ENCODE results near the gene BMAL1. TPM values are rescaled to one million over a fixed set of nuclear protein-coding genes. Genes with fewer than 3 reads are reported as not detected.
A peak's percentile ranks its signal among the peaks of the same experiment; 100 is the strongest.

Gene BMAL1
- total and polyA plus RNA-seq, 2 donors = 12.2 to 16.4 TPM

GRCh38 chr11:13276832-13277767, 490 bp upstream of the BMAL1 start:
- Histone ChIP-seq H3K4me3 (ENCODE audit: low read depth, low read length) (peak overlapping the region; percentile 96), H3K4me1 (ENCODE audit: insufficient read depth) (peaks cover 1% of the 10 kb centered on the region), H3K36me3 (ENCODE audit: insufficient read depth) (no peaks in the 10 kb centered on the region), H3K27ac (ENCODE audit: low read depth) (peak overlapping the region; percentile 86)
- WGBS = under 1% methylated on average over 72 of the region's 72 CpGs
- DNase-seq (ENCODE audit: extremely low spot score) = peak; percentile 82

GRCh38 chr11:13278609-13279486, 1.3 kb downstream of the BMAL1 start:
- WGBS = 12% methylated on average over 61 of the region's 61 CpGs
- H3K4me1 ChIP-seq (ENCODE audit: insufficient read depth) = peaks cover 1% of the 10 kb centered on the region
- no peak for DNase-seq (ENCODE audit: extremely low spot score)
- no peaks in the 10 kb centered on the region for H3K36me3 ChIP-seq (ENCODE audit: insufficient read depth)
- peak overlapping the region; percentile 96 for H3K4me3 ChIP-seq (ENCODE audit: low read depth, low read length)
- H3K27ac ChIP-seq (ENCODE audit: low read depth) = no peak overlapping the region

- peaks cover 1% of the 10 kb centered on the region for H3K4me1 ChIP-seq (ENCODE audit: insufficient read depth)
- no peaks in the 10 kb centered on the region for H3K36me3 ChIP-seq (ENCODE audit: insufficient read depth)
- no peak overlapping the region for H3K27ac ChIP-seq (ENCODE audit: low read depth)
- peak overlapping the region; percentile 96 for H3K4me3 ChIP-seq (ENCODE audit: low read depth, low read length)
- DNase-seq (ENCODE audit: extremely low spot score) = no peak
- WGBS = 88% methylated on average over 3 of the region's 3 CpGs
Measured at GRCh38 chr11:13279487-13279834, 1.9 kb downstream of the BMAL1 start.

- H3K36me3 ChIP-seq (ENCODE audit: insufficient read depth) = no peaks in the 10 kb centered on the region
- no peak overlapping the region for H3K4me3 ChIP-seq (ENCODE audit: low read depth, low read length)
- H3K27ac ChIP-seq (ENCODE audit: low read depth) = no peak overlapping the region
- WGBS = 76% methylated on average over 3 of the region's 3 CpGs
- peaks cover 1% of the 10 kb centered on the region for H3K4me1 ChIP-seq (ENCODE audit: insufficient read depth)
- no peak for DNase-seq (ENCODE audit: extremely low spot score)
Measured at GRCh38 chr11:13280092-13280722, 2.6 kb downstream of the BMAL1 start.

- Histone ChIP-seq H3K4me3 (ENCODE audit: low read depth, low read length) (no peak overlapping the region), H3K36me3 (ENCODE audit: insufficient read depth) (no peaks in the 10 kb centered on the region), H3K27ac (ENCODE audit: low read depth) (no peak overlapping the region), H3K4me1 (ENCODE audit: insufficient read depth) (peaks cover 1% of the 10 kb centered on the region)
- no peak for DNase-seq (ENCODE audit: extremely low spot score)
- WGBS = 82% methylated on average over 3 of the region's 3 CpGs
Measured at GRCh38 chr11:13280777-13281176, 3.2 kb downstream of the BMAL1 start.

- H3K4me3 ChIP-seq (ENCODE audit: low read depth, low read length) = no peak overlapping the region
- H3K27ac ChIP-seq (ENCODE audit: low read depth) = no peak overlapping the region
- no peak for DNase-seq (ENCODE audit: extremely low spot score)
- 70% methylated on average over 4 of the region's 4 CpGs for WGBS
- H3K4me1 ChIP-seq (ENCODE audit: insufficient read depth) = peaks cover 1% of the 10 kb centered on the region
- H3K36me3 ChIP-seq (ENCODE audit: insufficient read depth) = no peaks in the 10 kb centered on the region
Measured at GRCh38 chr11:13283636-13284035, 6.0 kb downstream of the BMAL1 start.

GRCh38 chr11:13284776-13285588, 7.4 kb downstream of the BMAL1 start:
- Histone ChIP-seq H3K27ac (ENCODE audit: low read depth) (no peak overlapping the region), H3K36me3 (ENCODE audit: insufficient read depth) (no peaks in the 10 kb centered on the region), H3K4me1 (ENCODE audit: insufficient read depth) (peaks cover 1% of the 10 kb centered on the region), H3K4me3 (ENCODE audit: low read depth, low read length) (no peak overlapping the region)
- DNase-seq (ENCODE audit: extremely low spot score) = no peak
- 85% methylated on average over 11 of the region's 11 CpGs for WGBS

GRCh38 chr11:13286279-13286821, 8.8 kb downstream of the BMAL1 start:
- 65% methylated on average over 2 of the region's 2 CpGs for WGBS
- H3K4me3 ChIP-seq (ENCODE audit: low read depth, low read length) = no peak overlapping the region
- no peaks in the 10 kb centered on the region for H3K36me3 ChIP-seq (ENCODE audit: insufficient read depth)
- H3K4me1 ChIP-seq (ENCODE audit: insufficient read depth) = no peaks in the 10 kb centered on the region
- no peak overlapping the region for H3K27ac ChIP-seq (ENCODE audit: low read depth)
- DNase-seq (ENCODE audit: extremely low spot score) = no peak

GRCh38 chr11:13287036-13287435, 9.4 kb downstream of the BMAL1 start:
- DNase-seq (ENCODE audit: extremely low spot score) = no peak
- WGBS = 88% methylated on average over 3 of the region's 3 CpGs
- Histone ChIP-seq H3K4me3 (ENCODE audit: low read depth, low read length) (no peak overlapping the region), H3K36me3 (ENCODE audit: insufficient read depth) (no peaks in the 10 kb centered on the region), H3K4me1 (ENCODE audit: insufficient read depth) (no peaks in the 10 kb centered on the region), H3K27ac (ENCODE audit: low read depth) (no peak overlapping the region)

- 83% methylated on average over 1 of the region's 1 CpG for WGBS
- Histone ChIP-seq H3K4me1 (ENCODE audit: insufficient read depth) (no peaks in the 10 kb centered on the region), H3K27ac (ENCODE audit: low read depth) (no peak overlapping the region), H3K4me3 (ENCODE audit: low read depth, low read length) (no peak overlapping the region), H3K36me3 (ENCODE audit: insufficient read depth) (no peaks in the 10 kb centered on the region)
- no peak for DNase-seq (ENCODE audit: extremely low spot score)
Measured at GRCh38 chr11:13287681-13288080, 10.1 kb downstream of the BMAL1 start.

- Histone ChIP-seq H3K4me3 (ENCODE audit: low read depth, low read length) (no peak overlapping the region), H3K36me3 (ENCODE audit: insufficient read depth) (no peaks in the 10 kb centered on the region), H3K27ac (ENCODE audit: low read depth) (no peak overlapping the region), H3K4me1 (ENCODE audit: insufficient read depth) (no peaks in the 10 kb centered on the region)
- 88% methylated on average over 3 of the region's 3 CpGs for WGBS
- no peak for DNase-seq (ENCODE audit: extremely low spot score)
Measured at GRCh38 chr11:13288375-13289029, 10.9 kb downstream of the BMAL1 start.

GRCh38 chr11:13289081-13289480, 11.5 kb downstream of the BMAL1 start:
- no peak for DNase-seq (ENCODE audit: extremely low spot score)
- H3K4me1 ChIP-seq (ENCODE audit: insufficient read depth) = no peaks in the 10 kb centered on the region
- 79% methylated on average over 1 of the region's 1 CpG for WGBS
- H3K27ac ChIP-seq (ENCODE audit: low read depth) = no peak overlapping the region
- H3K36me3 ChIP-seq (ENCODE audit: insufficient read depth) = no peaks in the 10 kb centered on the region
- H3K4me3 ChIP-seq (ENCODE audit: low read depth, low read length) = no peak overlapping the region
